SK-N-DZ (cell line): ENCODE measurements around the gene NARF.
"Not testable (repeated sequence)": the region's sequence is repeated elsewhere in the genome, so short reads cannot be mapped to it uniquely, and the experiment has no call there.

Source experiments
- DNase-seq: peaks from one replicate; pipeline ENCODE4 v3.0.0-alpha.2; 2015; ENCODE audit warnings: low spot score

The NARF gene

DNA sequence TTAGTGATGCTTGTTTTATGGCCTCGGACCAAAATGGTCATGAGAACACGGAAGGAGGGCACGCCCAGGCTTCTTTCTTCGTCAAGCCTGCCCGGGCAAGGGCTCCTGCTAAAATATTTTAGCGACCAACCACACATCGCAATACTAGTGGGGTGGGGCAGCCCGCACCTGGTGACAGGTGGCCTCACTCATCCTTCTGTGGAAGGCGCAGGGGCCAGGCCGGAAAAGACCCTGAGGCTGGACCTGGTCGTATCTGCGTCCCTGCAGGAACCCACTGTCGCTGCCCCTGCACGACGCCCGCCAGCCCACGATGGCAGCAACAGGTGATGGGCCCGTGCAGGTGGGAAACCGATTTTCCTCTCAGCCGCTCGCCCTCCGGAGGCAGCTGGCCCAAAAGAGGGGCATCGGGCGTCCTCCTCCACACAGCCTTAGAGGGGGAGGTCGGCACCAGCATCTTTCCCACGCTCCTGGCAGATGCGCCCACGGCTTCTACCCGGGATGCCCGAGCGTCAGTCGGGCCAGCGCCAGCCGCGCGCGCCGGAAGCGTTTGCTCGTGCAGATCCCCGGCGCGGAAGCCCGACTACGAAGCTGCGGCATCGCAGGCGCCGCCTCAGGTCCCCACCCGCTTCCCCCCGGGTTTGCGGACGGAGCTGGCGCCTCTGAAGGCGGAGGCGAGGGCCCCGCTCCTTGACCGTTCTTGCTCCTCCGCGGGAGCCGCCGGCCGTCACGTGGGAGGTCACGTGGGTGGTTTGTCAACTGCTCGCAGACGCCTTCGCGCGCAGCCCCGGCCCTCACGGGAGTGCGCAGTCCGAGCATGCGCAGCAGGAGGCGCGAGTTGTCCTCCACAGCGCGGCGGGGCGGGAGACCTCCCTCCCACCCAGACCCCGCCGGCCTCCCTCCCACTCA, 38.2 kb downstream of the NARF start:
- peak; percentile 97 for DNase-seq

DNA sequence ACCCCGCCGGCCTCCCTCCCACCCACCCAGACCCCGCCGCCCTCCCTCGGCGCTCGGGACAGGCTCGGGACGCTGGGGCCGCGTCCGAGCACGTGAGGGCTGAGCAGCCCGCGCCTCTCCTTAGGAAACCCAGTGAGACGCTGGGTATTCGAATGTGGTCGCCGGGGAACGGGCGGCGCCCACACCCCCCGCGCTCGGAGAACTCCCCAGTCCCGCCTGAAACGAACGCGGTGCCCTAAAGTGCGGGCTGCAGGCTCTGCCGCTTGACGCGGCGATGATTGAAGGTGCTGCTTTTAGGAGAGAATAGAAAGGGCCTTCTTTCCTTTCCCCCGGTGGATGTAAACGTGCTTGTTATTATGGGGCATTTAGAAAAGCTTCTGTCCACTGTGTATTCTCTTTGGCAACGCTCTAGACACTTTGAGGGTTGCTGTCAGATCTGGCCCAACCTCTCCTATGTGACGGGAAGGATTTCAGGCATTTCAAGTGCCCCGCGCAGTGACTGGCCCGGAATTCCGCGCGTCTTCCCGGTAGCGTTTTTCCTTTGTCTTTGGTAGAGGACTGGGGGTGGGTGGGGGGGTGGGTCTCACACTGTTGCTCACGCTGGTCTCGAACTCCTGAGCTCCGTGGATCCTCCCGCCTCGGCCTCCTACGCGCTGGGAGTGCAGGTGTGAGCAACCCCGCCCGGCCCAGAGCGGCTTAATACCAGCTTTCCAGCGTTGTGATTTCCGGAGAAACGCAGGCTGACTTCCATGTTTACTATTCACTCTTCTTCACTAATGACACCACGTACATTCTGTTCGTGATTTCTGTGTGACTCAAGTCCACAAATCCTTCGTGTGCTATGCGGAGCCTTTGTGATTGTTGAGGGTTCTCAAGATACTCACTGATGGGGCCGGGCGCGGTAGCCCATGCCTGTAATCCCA, 39.2 kb downstream of the NARF start:
- DNase-seq, result no peak

DNA sequence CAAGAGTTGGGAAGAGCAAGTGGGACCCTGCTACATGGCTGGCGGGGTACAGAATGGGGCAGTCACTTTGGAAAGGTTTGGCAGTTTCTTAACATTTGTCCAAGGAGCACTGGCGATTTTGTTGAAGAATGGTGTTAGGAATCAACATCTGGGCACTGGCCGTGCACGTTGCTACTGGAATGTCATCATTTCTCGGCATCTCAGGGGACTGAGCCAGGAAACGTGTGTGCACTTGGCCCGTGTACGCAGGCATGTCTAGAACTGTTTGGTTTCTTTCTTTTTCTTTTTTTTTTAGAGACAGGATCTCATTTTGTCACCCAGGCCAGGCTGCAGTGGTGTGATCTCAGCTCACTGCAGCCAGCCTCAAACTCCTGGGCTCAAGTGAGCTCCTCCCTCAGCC, 43.7 kb downstream of the NARF start:
- no peak for DNase-seq

DNA sequence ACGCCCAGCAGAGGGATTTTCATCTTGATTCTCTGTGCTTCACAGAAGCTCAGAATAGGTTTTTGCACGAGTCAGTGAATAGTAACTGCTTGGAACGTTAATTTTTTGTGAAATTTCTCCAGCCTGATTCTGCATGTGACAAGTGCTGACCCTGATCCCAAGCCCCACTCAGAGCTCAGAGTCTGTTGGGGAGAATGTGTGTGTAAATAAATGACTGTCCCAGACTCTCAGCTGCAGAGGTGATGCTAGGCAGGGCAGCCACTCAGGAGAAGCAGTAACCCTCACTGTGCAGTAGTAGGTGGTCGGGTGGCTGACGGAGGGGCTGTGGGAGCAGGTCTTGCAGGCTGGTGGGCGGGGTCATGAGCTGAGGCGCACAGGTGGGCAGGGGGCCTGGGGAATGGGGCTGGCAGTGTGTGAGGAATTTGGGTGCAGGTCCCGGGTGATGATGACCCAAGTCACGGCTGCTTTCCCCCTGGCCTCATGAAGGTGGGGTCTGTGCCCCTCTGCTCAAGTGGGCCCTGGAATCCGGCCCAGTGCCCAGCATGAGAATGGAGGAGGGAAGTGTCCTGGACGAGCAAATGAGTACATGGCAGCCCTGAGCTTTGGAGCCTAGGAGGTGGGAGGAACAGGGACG, 44.7 kb downstream of the NARF start:
- no peak for DNase-seq

DNA sequence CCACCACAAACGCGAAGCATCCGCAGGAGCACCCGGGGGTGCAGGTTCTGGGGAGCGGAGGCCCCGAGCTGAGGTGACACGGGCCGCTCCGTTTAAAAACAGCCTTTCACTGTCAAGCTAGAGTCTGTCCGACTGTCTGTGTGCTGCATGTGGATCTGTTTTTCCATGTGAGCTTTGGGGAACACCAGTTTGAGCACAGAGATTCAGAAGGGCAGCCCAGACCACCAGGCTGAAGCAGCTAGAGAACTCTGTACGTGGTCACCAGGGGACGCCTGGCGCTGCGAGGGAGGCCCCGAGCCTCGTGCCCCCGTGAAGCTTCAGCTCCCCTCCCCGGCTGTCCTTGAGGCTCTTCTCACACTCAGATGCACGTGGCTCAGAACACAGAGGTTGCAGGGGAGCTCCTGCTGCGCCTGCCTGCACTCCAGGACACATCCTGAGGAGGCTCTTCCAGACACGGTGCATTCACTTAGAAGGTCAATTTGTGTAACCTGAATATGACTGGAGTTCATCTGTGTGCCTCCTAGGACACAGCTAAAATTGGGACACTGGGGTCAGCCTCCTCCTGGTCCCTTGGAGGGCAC, 45.3 kb downstream of the NARF start:
- DNase-seq, result peak; percentile 56

DNA sequence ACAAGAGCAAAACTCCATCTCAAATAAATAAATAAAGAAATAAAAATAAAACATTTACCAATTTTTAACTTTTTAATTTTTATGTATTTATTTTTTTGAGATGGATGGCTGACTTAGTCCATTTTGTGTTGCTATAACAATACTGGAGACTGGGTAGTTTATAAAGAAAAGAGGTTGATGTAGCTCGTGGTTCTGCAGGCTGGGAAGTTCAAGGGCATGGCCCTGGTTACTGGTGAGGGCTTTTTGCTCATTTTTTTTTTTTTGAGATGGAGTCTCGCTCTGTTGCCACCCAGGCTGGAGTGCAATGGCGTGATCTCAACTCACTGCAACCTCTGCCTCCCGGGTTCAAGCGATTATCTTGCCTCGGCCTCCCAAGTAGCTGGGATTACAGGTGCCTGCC, 46.8 kb downstream of the NARF start:
- DNase-seq, result no peak

GRCh38 chr17:82506402-82506801, 47.9 kb downstream of the NARF start:
- DNase-seq, result not testable (repeated sequence)

DNA sequence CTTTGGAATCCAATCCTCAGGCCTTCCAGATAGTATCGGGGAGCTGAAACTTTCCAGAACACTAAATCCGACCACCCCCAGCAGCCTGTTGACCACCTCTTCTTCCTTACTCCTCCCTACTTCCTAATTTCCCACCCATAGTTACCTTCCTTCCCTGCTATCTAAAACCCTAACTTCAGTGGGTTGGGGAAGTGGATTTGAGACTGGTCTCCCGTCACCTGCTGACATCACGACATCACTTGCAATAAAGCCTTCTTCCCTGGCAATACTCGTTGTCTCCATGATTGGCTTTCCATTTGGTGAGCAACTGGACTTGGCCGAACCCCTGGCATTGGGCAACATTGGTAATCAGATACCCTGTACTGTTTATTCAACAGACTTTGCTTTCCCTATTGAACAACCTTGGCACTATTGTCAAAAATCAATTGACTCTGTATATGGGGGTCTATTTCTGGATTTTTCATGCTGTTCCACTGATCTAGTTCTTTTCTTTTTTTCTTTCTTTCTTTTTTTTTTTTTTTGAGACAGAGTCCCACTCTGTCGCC, 49.2 kb downstream of the NARF start:
- DNase-seq, result no peak

GRCh38 chr17:82511642-82512041, 53.1 kb downstream of the NARF start:
- DNase-seq, result not testable (repeated sequence)

GRCh38 chr17:82513864-82514263, 55.3 kb downstream of the NARF start:
- not testable (repeated sequence) for DNase-seq

- DNase-seq, result no peak
Observed at GRCh38 chr17:82517230-82517865, 58.8 kb downstream of the NARF start.

DNA sequence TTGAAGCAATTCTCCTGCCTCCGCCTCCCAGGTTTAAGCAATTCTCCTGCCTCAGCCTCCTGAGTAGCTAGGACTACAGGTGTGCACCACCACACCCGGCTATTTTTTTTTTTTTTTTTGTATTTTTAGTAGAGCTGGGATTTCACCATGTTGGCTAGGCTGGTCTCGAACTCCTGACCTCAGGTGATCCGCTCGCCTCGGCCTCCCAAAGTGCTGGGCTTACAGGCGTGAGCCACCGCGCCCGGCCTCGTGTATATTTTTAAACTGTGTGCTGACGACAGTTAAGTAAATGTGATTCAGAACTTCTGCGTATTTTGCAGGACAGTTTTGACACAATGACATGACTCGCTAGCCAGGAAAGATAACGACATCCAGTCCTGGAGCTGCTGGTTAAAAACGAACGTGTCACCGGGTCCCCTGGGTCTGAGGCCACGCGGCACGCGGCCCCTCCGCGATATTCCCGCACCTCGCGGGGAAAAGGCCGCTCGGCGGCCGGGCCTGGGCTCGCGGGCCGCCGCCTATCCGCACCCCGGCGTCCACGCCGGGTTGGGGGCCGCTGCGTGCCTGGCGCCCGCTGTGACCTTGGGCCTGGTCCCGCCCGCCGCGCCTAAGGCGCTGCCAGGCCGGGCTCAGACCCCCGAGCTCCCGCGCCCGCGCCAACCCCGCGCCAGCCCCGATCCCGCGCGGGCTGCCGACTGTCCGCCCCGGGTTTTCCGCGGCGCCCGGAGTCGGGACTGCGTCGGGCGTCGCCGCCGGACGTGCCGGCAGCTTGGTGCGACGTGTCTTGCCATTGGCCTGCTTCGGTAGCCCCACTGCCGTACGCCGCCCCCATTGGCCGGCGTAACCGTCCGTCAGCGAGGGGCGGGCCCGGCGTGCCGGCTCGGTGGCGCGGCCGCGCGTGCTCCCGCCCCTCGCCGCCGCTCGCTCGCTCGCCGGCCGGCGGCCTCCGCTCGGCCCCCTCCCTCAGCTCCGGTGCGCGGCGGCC, 60.6 kb downstream of the NARF start, which contains the start of gene FOXK2:
Gene FOXK2, plus strand, starts transcription at position 907 of the 985 bp plus-strand sequence. CDS start 157 bp downstream, outside the sequence.
- DNase-seq, result peak; percentile 96

GRCh38 chr17:82519971-82520903, 61.7 kb downstream of the NARF start:
- DNase-seq, result no peak

- no peak for DNase-seq
Observed at GRCh38 chr17:82524540-82524939, 66.0 kb downstream of the NARF start.

- no peak for DNase-seq
Observed at GRCh38 chr17:82525712-82526111, 67.2 kb downstream of the NARF start.

DNA sequence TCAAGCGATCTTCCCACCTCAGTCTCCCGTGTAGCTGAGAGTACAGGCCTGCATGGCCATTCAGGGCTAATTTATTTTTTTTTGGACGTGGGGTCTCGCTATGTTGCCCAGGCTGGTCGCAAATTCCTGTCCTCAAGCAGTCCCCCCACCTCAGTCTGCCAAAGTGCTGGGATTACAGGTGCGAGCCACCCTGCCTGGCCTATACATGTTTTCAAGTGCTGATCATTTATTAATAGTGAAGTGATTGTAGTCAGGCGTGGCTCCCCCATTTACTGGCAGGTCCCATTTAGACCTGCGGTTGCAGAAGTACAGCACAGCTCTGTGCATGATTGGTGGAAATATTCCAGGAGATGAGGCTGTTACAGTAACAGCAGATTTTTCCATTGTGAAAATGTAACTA, 69.4 kb downstream of the NARF start:
- DNase-seq, result no peak

GRCh38 chr17:82528484-82529265, 70.1 kb downstream of the NARF start:
- no peak for DNase-seq
